ENCODE measurements around the gene PDE5A.
"Not testable (repeated sequence)": the region's sequence is repeated elsewhere in the genome, so short reads cannot be mapped to it uniquely, and the experiment has no call there.

The PDE5A gene

DNA sequence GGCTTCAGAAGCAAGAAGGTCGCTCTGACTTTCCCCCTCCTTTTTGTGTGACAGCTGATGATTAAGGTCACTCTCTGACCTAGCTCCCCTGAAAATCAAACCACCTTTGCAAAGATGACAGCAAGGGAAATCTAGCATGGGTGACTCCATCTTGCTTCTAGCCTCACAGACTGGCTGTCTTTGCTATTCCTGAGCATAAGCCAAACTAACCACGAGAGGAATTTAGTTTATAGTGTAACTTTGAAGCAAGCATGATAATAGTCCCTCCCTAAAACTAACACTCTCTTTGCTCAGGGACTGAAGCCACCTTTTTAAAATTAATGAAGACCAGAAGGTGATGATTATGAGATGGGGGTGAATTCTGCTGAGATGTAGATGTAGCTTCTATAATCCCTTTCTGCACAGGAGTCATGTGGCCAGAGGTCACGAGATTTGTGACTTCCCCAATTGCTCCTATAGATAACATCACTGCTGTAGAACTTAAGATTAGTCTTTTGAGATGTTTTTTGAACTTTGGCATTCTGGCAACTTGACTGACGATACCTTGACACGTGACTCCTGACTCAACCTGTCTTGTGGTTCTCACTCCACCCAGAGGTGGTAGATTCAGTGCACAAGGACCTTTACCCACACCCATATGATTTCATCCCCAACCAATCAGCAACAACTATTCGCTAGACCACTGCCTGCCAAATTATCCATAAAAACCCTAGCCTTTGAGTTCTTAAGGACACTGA, 14.9 kb upstream of the PDE5A start:
- DNase-seq = no peak

DNA sequence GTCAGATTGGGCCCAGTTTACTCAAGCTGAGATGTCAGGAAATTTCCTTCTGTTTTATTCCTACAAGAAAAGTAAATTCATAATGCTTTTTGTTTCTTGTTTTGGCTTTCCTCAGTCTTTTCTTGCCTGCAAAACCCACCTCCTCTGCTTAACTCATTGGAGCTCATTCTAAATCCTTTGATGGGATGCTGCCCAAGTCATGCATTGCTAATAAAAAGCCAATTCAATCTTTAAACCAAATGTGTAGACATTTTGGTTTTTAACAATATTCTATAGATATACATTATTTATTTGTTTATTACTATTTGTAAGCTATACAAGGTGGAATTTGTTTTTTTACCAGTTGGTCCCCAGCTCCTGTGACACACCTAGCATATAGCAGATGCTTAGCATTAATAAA, 13.2 kb upstream of the PDE5A start:
- no peak for DNase-seq

DNA sequence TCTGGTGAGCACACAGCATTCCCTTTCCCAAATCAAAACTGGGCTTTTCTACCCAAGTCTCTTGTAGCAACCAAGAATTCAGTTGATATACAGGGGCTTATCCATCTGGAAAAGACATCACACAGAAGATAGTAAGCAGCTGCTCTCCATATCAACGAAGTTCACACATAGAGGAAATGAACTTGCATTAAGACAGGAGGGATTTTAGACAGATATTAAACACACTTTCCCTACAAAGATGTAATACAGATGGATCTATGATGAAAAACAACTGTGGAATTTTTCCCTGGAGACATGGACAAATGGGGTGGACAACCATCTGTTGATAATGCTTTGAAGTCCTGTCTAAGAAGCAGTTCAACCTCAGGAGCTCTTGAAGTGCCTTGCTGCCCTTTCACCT, 9.8 kb upstream of the PDE5A start:
- no peak for DNase-seq

DNA sequence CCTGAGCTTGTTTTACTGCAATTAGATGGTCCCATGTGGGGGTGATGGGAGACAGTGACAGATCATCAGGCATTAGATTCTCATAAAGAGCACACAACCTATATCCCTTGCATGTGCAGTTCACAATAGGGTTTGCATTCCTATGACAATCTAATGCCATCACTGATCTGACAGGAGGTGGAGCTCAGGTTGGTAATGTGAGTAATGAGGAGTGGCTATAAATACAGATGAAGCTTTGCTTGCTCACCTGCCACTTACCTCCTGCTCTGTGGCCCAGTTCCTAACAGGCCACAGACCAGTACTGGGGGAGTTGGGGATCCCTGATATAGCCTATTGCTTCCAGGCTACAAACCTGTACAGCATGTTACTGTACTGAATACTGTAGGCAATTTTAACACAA, 8.2 kb upstream of the PDE5A start:
- DNase-seq = not testable (repeated sequence)

DNA sequence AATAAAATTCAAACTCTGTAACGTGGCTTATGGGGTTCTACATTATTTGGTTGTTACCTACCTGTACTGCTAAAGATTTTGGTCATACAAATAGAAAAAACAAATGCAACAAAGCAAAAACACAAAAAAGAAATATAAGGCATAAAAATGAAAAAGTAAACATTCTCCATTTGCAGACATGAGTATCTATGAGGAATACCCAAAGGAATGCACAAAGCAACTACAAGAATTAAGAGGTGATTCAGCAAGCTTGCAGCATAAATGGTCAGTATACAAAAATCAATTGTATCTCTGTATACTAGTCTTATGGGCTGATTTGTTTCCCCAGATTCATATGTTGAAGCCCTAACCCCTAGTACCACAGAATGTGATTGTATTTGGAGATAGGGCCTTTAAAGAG, 3.6 kb upstream of the PDE5A start:
- DNase-seq = peak; percentile 57

DNA sequence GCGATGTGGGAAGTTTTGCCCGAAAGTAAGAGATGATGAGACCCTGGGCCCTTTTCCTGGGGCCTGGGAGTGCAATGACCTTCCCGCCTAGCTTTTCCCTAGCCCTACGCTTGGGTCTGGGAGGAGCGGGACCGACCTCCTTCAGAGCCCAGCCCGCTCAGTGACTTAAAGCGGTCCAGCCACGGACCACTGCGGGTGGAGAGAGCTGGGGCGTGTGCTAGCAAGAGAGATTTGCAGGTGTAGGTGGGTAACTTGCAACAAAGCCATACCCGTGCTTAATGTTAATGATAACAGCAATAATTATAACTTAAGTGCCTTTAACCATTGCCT, 503 bp upstream of the PDE5A start:
- no peak for DNase-seq

DNA sequence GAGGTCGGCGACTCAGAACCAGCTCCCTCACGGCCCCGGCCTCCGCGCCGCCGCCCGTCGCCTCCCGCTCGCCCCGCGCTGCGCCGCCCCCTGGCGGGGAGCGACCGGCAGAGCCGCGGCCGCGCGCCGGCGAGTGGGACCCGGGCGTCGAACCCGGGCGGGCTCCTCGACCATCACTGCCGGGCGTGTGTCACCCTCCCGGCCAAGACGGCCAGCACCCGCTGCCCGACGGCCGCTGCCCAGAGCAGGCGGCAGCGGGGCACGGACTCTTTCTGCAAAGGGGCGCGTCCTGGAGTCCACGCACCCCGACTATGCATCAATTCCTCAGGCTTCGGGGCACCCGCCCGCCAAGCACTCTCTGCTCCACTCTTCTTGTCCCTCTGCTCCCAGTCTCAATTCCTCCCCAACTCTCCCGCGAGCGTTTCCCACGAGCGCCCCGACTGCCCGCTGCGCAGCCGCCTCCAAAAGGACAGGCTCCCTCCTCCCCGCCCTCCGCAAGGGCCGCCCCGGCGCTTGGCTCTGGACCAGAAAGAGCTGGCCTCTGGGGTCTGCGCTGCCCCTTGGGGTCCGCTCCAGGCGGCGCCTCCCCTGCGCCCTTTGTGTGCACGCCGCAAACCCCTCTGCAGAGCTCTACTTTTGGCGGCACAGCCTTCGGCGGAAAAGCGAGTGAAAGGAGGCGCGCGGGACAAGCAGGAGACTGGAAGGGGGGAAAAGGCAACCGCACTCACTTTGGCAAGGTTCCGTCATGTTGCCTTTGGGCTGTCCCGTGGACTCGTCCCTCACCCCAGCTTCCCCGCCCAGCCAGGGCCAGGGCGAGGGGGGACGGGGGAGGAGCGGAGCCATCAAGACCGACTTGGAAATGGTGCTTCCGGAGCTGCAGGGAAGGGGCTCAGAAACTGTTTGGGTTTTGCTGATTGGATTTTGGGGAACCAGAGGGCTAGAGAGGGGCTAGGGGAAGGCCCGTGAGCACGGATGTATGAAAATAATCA, 1.0 kb downstream of the PDE5A start:
- peak; percentile 66 for DNase-seq

DNA sequence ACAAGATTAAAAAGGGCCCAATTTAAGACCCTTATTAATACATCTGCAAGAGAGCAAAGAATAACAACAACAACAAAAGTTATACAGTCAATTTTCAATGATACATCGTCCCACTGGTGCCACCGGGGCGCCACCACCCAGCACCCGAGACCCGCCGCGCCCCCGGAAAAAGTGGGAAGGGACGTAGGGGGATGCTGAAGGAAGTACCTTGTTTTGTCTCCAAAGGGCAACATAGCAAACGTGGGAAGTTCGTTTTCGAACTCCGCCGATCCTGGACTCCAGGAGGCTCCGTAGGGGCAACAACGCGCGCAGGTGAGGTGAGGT, 1.7 kb downstream of the PDE5A start:
- DNase-seq = no peak

DNA sequence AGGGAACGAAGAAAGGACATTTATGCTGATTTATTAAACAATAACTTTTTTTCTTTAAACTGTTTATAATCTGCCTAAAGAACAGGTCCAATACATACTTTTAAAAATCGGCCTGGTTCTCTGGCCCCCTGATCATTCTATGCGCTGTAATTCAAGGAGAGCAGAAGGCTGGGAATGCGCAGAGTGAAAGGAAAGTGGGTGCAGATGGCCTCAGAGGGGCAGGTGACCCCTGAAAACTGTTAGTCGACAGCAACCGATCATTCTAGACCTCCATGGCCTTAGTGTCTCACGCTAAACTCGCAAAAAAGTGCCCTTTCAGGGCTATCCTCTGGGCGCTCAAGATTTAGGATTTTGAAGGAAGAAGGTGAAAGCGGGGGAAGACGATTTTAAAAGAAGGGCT, 2.2 kb downstream of the PDE5A start:
- DNase-seq = no peak

DNA sequence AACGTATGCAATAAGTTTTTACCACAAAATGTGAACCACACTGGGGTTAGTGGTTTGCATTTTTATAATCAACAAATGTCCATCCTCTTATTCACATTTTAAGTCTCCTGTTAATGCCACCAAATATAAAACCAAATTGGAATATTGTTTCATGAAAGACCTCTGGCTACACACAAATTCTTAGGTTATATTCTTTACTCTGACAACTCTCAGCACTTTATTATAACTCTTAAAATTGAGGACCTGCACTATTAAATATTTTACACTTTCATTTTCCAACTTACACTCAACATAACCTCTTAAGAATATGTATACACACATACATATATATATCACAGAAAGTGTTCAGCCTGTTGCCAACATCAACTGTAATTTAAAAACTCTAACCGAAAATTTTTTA, 2.8 kb downstream of the PDE5A start:
- no peak for DNase-seq

DNA sequence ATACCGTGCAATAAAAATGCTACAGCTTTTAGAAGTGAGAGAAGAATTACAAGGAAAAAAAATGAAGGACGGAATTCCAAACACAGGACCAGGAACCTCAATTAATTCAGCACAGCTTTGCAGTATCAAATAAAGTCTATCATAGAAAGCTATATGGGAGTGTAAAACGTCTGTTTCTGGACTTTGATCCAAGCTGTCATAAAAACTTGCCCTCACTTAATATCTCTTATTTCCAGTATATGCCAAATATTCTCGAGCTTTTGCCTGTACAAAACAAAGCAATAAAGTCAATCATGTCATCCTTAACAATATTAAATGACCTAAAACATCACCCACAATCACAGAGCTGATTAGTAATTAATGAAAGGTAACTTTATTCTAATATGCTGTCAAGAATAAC, 4.2 kb downstream of the PDE5A start:
- no peak for DNase-seq

DNA sequence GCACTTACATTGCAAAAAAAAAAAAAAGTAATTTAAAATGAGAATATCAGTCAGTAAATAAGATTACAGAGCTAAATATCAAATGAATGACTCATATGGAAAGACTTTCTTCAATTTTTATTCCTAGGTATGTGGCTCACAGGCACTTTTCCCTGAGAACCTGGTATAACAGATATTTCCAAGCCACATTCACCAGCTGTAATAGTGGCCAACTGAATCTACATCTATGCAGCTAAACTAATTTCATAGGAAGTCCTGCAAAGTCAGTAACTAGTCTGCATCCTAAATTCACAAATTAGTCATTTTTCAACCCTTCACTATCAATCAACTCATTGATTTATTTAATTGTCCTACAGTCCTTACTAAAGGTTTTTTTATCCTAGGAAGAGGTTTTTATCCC, 5.6 kb downstream of the PDE5A start:
- peak; percentile 37 for DNase-seq

DNA sequence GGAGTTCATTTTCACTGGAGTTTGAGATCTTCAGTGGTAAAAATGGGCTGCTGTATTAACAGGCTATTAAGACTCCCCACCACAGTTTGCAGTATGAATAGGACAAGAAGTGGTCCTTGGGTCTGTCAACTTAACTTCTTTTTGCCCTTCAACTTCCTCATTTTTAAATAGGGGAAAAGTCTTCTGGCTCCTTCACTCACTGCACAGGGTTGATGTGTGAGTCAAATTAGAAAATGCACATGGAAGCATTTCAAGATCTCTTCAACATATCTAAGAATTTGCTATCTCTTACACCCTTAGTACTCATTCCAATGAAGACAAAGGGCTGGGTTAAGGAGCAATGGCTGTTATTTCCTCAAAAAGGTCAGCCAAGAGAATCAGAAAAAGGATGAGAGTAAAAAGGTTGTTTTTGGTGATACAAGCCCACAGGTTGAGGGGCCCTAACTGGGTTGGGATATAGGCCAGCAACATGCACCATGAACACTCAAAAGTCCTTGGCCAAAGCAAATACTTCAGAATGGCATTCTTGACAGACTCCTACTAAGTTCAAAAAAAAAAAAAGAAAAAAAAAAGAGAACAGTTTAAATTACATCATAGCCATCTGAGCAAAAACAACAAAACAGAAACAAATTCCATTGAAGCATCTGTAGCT, 13.4 kb downstream of the PDE5A start:
- DNase-seq = no peak

DNA sequence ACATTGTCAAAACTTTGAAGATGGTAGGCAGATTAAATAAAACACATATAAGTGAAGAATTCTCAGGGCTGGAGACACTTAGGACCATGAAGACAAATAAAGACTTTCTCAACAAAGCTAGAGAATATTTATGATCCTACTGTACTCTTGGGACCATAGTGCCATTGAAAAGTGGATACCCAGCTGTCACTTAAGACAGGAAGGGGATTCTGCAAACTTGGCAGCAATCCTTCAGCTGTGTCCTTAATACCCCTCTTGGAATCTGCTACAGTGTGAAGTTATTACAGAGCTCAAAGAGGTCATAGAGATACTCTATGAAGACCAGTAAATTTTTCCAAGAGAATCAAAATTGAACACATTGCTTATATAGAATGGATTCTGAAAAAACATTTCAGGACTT, 24.3 kb downstream of the PDE5A start:
- DNase-seq = no peak

DNA sequence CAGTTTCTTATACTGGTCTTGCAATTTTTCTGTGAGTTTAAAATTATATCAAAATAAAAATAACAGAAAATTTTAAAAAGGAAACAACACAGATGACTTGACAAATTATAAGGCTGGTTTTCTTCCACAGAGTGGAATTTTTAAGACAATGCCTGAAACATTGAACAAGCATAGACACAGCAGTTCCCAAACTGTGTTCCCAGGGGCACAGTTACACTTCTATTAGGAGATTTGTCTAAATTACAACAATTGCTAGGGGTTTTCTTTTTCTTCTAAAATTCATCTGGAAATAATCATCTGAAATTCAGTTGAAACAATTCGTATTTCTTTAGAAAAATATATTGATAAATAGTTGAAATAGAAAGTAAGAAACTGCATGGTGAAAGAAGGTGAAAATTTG, 26.2 kb downstream of the PDE5A start:
- no peak for DNase-seq

DNA sequence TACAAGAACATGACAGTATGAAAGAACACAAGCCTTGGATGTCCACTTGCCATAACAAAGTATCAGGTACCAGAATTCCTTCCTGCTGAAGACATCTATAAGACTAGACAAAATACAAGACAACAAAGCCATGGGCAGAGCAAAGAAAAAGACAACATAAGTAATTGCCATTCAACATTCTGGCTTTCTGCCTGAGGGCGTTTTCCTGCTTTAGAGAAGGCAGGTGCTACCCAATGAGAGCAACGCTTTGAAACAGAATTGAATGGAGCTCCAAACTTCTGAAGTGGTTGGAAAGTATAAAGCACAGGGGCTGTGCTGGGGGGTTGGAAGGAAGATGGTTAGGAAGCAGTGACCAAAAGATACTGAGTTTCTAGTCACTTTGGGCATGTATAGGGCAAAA, 30.1 kb downstream of the PDE5A start:
- no peak for DNase-seq

DNA sequence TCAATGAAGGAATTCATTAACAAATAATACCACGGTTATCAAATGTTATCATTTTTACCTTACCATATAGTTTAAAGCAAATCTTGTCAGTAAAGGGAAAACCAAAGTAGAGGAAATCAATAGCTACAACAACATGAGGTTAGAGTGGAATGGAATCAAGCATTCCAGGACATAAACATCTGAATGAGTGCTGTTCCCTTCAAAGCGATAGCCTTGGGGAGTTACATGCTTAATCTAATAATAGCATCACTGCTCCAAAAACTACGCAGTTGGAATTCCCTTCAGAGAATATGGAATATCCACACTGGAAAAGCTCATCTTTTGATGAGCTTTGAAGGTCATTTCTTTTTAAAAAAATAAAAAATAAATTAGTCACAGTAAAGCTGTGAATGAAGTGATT, 31.2 kb downstream of the PDE5A start:
- no peak for DNase-seq

DNA sequence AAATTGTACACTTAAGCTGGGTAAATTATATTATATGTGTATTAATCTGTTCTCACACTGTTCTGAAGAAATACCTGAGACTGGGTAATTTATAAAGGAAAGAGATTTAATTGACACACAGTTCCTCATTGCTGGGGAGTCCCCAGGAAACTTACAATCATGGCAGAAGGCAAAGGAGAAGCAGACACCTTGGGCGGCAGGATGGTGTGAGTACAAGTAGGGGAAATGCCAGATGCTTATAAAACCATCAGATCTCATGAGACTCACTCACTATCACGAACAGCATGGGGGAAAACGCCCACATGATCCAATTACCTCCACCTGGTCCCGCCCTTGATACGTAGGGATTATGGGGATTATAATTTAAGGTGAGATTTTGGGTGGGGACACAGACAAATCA, 34.9 kb downstream of the PDE5A start:
- no peak for DNase-seq

DNA sequence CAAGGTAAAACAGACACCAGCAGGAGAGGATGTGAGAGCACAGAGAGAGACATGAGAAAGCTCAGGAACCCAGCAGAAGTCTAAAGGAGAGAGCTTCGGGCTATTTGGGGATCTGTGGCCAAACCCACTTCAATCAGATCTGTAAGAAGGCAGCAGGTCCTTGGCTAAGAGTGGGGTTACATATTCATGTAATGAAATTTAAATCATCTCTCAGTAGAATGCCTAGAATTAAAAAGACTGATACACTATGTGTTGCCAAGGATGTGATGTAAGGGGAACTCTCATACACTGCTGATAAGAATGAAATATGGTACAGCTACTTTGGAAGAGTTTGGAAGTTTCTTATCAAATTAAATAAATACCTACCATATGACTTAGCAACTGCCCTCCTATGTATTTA, 35.8 kb downstream of the PDE5A start:
- DNase-seq = no peak

DNA sequence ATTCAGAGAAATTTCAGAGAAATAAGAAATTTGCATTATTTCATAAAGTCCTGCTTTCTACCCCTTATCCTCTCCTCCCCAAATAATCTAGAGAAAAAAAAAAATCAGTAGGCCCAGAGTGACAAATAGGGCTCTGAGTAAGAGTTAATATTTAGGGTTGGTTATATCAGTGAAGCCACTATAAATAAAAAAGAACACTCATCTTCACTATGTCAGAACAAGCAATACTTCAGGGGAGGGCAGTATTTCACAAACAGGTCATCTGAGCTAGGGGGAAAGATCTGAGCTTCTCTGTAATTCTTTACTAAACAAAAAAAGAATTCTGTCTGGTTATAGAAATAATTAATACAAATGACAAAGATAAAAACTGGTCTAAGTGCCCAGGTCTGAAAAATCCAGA, 39.4 kb downstream of the PDE5A start:
- DNase-seq = no peak

DNA sequence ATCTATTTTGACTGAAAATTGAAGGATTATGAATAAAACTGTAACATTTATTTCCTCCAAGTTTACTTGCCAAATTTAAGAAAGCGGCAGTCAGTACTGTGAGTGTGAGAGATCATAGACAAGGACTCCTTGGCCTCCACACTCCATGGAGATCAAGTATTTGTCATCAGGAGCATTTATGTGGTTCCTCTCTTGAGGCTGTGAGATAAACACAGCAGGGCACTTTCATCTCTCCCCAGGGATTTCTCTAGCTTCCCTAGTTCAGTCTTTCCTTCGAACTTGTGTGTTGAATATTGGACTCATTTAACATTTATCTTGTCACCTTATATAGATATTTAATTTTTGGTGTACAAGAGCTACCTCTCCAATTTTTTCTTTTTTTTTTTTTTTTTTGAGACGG, 40.8 kb downstream of the PDE5A start:
- no peak for DNase-seq

DNA sequence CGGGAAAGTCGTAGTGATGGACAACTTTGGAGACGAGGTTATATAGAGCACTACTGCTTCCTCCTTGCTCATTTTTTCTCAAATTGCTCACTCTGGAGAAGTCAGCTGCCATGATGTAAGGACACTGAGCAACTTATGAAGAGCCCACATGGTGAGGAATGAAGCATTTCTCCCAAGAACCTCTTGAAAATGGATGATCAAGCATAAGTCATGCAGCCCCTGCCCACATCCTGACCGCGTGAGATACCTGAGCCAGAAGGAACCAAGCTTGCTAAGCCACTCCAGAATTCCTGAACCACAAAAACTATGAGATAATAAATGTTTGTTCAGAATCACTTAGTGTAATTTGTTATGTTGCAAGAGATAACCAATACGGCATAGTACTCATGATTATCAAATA, 42.8 kb downstream of the PDE5A start:
- peak; percentile 11 for DNase-seq

DNA sequence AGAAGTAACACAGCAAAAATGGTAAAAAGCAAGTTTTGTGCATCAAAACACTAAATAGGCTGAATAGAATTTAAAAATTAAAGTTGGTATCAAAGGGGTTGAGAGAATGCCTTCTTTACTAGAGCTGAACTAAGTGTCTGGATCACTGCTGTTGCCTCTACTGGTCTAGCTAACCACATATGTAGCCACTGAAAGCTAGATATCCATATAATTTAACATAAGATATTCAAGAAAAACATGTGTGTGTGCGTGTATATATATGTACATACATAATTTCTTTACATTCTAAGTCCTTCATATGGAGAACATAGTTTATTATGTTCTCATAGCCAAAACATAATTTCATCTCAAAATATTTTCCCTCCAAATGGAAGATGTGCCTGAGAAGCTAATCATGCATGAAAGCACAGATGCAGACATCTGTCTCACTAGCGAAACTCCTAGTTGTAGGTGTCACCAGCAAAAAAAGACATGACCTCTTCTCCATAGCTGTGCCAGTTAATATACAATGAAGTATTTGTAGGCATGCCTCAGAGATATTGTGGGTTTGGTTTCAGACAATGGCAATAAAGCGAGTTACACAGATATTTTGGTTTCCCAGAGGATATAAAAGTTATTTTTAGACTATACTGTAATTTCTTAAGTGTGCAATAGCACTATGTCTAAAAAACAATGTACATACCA, 47.3 kb downstream of the PDE5A start:
- DNase-seq = no peak

DNA sequence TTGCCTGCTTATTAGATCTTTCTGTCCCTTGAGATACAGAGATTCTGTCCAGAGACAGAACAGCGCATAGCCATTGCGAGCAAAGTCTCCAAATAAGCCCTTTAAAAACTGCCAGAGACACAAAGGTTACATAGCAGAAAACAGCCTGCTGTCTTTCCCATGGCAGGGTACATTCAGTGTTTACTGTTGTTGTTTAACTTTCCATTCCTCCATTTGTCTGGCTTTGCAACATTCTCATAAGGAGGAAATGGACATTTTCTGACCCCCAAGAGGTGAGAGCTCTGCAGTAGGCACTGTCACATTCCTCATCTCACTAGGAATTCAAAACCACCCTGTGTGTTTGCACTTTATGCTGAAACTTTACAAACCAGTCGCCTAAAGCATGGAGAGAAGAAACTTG, 48.3 kb downstream of the PDE5A start:
- no peak for DNase-seq

All from EL (cell line).